ENCODE measurements around the gene ECHDC1.

The ECHDC1 gene

DNA sequence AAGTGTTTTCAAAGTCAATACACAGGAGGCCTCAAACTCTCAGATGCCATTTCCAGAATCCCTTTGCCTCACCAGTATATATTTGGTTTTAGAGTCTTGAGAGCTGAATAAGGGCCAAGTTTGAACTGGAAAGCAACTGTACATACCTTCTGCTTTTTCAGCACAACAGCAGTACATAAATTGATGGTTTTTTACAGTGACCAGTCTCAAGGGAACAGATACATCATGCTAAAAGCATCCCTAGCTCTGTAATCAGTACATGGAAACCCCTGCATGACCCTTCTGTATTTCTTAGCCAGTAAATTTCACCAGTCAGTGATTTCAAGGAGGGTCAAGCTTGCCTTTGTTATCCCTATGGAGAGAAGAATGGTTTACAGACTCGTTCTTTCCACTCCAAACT, 40.6 kb upstream of the ECHDC1 start:
- no peak overlapping the region for H3K4me3 ChIP-seq (ENCODE audit: low read depth, low read length)
- DNase-seq (ENCODE audit: low read depth): no peak
- TF ChIP-seq MYC (IDR thresholded peaks at IDR 0.05; ENCODE audit: low read depth, low read length): no peak
- TF ChIP-seq POLR2A (IDR thresholded peaks at IDR 0.05; ENCODE audit: extremely low read depth, insufficient read length): no peak
- TF ChIP-seq MAX (IDR thresholded peaks at IDR 0.05; ENCODE audit: low read depth, low read length): no peak
- TF ChIP-seq, protein P1, sequence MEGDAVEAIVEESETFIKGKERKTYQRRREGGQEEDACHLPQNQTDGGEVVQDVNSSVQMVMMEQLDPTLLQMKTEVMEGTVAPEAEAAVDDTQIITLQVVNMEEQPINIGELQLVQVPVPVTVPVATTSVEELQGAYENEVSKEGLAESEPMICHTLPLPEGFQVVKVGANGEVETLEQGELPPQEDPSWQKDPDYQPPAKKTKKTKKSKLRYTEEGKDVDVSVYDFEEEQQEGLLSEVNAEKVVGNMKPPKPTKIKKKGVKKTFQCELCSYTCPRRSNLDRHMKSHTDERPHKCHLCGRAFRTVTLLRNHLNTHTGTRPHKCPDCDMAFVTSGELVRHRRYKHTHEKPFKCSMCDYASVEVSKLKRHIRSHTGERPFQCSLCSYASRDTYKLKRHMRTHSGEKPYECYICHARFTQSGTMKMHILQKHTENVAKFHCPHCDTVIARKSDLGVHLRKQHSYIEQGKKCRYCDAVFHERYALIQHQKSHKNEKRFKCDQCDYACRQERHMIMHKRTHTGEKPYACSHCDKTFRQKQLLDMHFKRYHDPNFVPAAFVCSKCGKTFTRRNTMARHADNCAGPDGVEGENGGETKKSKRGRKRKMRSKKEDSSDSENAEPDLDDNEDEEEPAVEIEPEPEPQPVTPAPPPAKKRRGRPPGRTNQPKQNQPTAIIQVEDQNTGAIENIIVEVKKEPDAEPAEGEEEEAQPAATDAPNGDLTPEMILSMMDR (IDR thresholded peaks at IDR 0.05; ENCODE audit: low read depth, low read length): no peak

- TF ChIP-seq MAX (IDR thresholded peaks at IDR 0.05; ENCODE audit: low read depth, low read length) (no peak), POLR2A (IDR thresholded peaks at IDR 0.05; ENCODE audit: extremely low read depth, insufficient read length) (no peak), MYC (IDR thresholded peaks at IDR 0.05; ENCODE audit: low read depth, low read length) (no peak)
- TF ChIP-seq, protein P1 (IDR thresholded peaks at IDR 0.05; ENCODE audit: low read depth, low read length): no peak
- DNase-seq (ENCODE audit: low read depth): no peak
- no peak overlapping the region for H3K4me3 ChIP-seq (ENCODE audit: low read depth, low read length)
These were observed 39.0 kb upstream of the ECHDC1 start for GRCh38 chr6:127382413-127382812.

DNA sequence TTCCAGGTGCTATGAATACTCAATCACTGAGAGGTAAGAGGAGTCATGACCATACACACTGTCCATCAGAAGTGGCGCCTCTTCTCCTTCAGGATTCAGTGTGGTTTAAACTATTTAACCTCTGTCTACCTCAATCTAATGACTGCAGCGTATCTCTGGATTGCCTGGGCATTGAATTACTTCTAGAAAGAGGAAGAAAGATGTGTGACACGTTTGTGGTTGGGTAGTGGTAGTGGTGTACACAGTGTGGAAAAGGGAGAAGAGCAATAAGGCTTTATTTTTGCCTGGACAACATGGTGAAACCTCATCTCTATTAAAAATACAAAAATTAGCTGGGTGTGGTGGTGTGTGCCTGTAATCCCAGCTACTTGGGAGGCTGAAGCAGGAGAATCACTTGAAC, 38.0 kb upstream of the ECHDC1 start:
- no peak for TF ChIP-seq MYC (IDR thresholded peaks at IDR 0.05; ENCODE audit: low read depth, low read length)
- no peak for TF ChIP-seq MAX (IDR thresholded peaks at IDR 0.05; ENCODE audit: low read depth, low read length)
- TF ChIP-seq, protein P1 (IDR thresholded peaks at IDR 0.05; ENCODE audit: low read depth, low read length): no peak
- TF ChIP-seq POLR2A (IDR thresholded peaks at IDR 0.05; ENCODE audit: extremely low read depth, insufficient read length): no peak
- peak; percentile 70 for DNase-seq (ENCODE audit: low read depth)
- no peak overlapping the region for H3K4me3 ChIP-seq (ENCODE audit: low read depth, low read length)

GRCh38 chr6:127376685-127377084, 33.3 kb upstream of the ECHDC1 start:
- no peak for DNase-seq (ENCODE audit: low read depth)
- no peak for TF ChIP-seq MYC (IDR thresholded peaks at IDR 0.05; ENCODE audit: low read depth, low read length)
- TF ChIP-seq POLR2A (IDR thresholded peaks at IDR 0.05; ENCODE audit: extremely low read depth, insufficient read length): no peak
- no peak for TF ChIP-seq MAX (IDR thresholded peaks at IDR 0.05; ENCODE audit: low read depth, low read length)
- TF ChIP-seq, protein P1 (IDR thresholded peaks at IDR 0.05; ENCODE audit: low read depth, low read length): no peak
- H3K4me3 ChIP-seq (ENCODE audit: low read depth, low read length): no peak overlapping the region

DNA sequence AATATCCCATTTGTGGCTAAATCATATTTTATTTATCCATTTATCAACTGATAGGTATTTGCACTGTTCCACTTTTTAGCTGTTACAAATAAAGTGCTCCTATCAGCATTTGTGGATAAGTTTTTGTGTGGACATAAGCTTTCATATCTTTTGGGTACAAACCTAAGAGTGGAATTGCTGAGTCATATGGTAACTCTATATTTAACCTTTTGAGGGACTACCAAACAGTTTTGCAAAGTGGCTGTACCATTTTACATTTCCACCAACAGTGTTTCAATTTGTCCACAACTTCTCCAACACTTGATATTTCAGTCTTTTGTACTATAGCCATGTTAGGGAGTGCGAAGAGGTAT, 23.6 kb upstream of the ECHDC1 start:
- no peak overlapping the region for H3K4me3 ChIP-seq (ENCODE audit: low read depth, low read length)
- DNase-seq (ENCODE audit: low read depth): no peak
- TF ChIP-seq, protein P1 (IDR thresholded peaks at IDR 0.05; ENCODE audit: low read depth, low read length): no peak
- TF ChIP-seq MAX (IDR thresholded peaks at IDR 0.05; ENCODE audit: low read depth, low read length): no peak
- no peak for TF ChIP-seq POLR2A (IDR thresholded peaks at IDR 0.05; ENCODE audit: extremely low read depth, insufficient read length)
- TF ChIP-seq MYC (IDR thresholded peaks at IDR 0.05; ENCODE audit: low read depth, low read length): no peak
